Measurements from ENCODE around the gene MAFB.

GRCh38 chr20:40690836-40691565, 2.0 kb upstream of the MAFB start:
- TF ChIP-seq EZH2 (IDR thresholded peaks at IDR 0.05; ENCODE audit: low read length), result no peak
- TF ChIP-seq, protein P1, sequence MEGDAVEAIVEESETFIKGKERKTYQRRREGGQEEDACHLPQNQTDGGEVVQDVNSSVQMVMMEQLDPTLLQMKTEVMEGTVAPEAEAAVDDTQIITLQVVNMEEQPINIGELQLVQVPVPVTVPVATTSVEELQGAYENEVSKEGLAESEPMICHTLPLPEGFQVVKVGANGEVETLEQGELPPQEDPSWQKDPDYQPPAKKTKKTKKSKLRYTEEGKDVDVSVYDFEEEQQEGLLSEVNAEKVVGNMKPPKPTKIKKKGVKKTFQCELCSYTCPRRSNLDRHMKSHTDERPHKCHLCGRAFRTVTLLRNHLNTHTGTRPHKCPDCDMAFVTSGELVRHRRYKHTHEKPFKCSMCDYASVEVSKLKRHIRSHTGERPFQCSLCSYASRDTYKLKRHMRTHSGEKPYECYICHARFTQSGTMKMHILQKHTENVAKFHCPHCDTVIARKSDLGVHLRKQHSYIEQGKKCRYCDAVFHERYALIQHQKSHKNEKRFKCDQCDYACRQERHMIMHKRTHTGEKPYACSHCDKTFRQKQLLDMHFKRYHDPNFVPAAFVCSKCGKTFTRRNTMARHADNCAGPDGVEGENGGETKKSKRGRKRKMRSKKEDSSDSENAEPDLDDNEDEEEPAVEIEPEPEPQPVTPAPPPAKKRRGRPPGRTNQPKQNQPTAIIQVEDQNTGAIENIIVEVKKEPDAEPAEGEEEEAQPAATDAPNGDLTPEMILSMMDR (optimal IDR thresholded peaks at IDR 0.05 in 1 of 3, IDR thresholded peaks at IDR 0.05 in 1 of 3, conservative IDR thresholded peaks at IDR 0.05 in 1 of 3; ENCODE audit: extremely low read depth in 1 of 3, insufficient read depth in 2 of 3, low read length in 3 of 3), result no peak
